Testis (tissue), 3 donors: Measurements from ENCODE around the gene TXLNB. TPM values are rescaled to one million over a fixed set of nuclear protein-coding genes. Genes with fewer than 3 reads are reported as not detected.
A peak's percentile ranks its signal among the peaks of the same experiment; 100 is the strongest.

Experiments used
- DNase-seq: peaks from one replicate; pipeline ENCODE4 v3.0.0-alpha.2; 2019
- H3K27ac ChIP-seq, 2 donors: fragments of 200-600 bp; sonication (generic); one replicate each; pipeline ENCODE4 v1.5.1; 2019
- H3K27me3 ChIP-seq: fragments of 200-600 bp; sonication (generic); one replicate; pipeline ENCODE4 v1.5.1; 2019
- H3K36me3 ChIP-seq: fragments of 200-600 bp; sonication (generic); one replicate; pipeline ENCODE4 v1.5.1; 2017; ENCODE audit warnings: low read depth; ENCODE audit errors: missing control alignments
- H3K4me1 ChIP-seq: fragments of 200-600 bp; sonication (generic); one replicate; pipeline ENCODE4 v1.5.1; 2019
- H3K4me3 ChIP-seq, 2 donors: fragments of 200-600 bp; sonication (generic); one replicate each; pipeline ENCODE4 v1.5.1; 2017 to 2019
- H3K9me3 ChIP-seq: fragments of 200-600 bp; sonication (generic); one replicate; pipeline ENCODE4 v1.5.1; 2017
- POLR2A ChIP-seq: fragments of 450-650 bp; IDR thresholded peaks from one replicate; pipeline ENCODE4 v1.6.1; 2017; ENCODE audit warnings: antibody characterized with exemption, mild to moderate bottlenecking, moderate library complexity
- WGBS, 2 donors: methylation state at CpG; one replicate each; pipeline ENCODE4 v1.1.5; 2018; 5-methylcytosine and 5-hydroxymethylcytosine counted together
- intact Hi-C: fragments of 100-400 bp; cut with DNase I; formaldehyde crosslinking; loops from one replicate; pipeline ENCODE4 v1.15.1; 2023; ENCODE audit warnings: low total_unique reads
- polyA plus RNA-seq: library from polyadenylated mRNA; stranded (reverse); fragments of 350-450 nt; fragmentation: Illumina TruSeq; extraction: RNeasy Lipid Tissue Mini Kit (QIAGEN cat#74804); gene quantifications from one replicate; pipeline ENCODE4 v1.2.3, GENCODE V29; 2014; ENCODE audit warnings: low read depth, low replicate concordance; ENCODE audit not compliant: insufficient read depth
- total RNA-seq, 2 donors: library from RNA; depleted of rRNA; stranded (reverse); fragments of >200 nt; gene quantifications; one replicate each; pipeline ENCODE4 v1.2.3, GENCODE V29; 2016
- TF ChIP-seq, protein P1 (sequence below), 3 experiments: fragments of 450-650 bp in 2 of 3; fragments of 200-600 bp in 1 of 3; sonication (generic) in 1 of 3; IDR thresholded peaks; one replicate each; pipeline ENCODE4 v1.5.1; 2016 to 2019; ENCODE audit warnings: antibody characterized with exemption in 3 of 3, mild to moderate bottlenecking in 2 of 3, moderate library complexity in 1 of 3

TXLNB gene
- total and polyA plus RNA-seq, 3 donors from 2014 or later, result 3.7 to 4.5 (median 4.1) TPM

DNA sequence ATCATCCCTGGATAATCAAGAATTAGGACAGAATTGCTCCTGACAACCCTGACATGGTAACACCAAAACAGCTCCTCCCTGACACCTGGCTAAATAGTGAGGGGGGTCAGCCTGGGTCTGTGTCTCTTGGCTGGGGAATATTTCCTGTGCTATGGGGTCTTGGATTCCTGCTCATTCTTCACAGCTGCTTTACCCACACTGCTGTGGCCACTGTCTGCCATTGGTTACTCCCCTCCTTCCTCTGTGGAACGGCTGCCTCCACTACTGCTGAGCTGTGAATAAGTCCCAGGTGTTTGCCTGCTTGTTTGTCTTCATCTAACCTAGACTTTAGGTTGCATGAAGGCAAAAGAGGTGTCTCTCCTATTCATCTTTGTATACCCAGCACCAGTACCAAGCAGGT, 33.9 kb upstream of the TXLNB start:
- no peak overlapping the region for H3K27ac ChIP-seq
- H3K4me3 ChIP-seq, result no peak overlapping the region
- H3K27me3 ChIP-seq, result no peaks in the 10 kb centered on the region
- no peaks in the 10 kb centered on the region for H3K4me1 ChIP-seq
- TF ChIP-seq POLR2A, result no peak
- TF ChIP-seq, protein P1, sequence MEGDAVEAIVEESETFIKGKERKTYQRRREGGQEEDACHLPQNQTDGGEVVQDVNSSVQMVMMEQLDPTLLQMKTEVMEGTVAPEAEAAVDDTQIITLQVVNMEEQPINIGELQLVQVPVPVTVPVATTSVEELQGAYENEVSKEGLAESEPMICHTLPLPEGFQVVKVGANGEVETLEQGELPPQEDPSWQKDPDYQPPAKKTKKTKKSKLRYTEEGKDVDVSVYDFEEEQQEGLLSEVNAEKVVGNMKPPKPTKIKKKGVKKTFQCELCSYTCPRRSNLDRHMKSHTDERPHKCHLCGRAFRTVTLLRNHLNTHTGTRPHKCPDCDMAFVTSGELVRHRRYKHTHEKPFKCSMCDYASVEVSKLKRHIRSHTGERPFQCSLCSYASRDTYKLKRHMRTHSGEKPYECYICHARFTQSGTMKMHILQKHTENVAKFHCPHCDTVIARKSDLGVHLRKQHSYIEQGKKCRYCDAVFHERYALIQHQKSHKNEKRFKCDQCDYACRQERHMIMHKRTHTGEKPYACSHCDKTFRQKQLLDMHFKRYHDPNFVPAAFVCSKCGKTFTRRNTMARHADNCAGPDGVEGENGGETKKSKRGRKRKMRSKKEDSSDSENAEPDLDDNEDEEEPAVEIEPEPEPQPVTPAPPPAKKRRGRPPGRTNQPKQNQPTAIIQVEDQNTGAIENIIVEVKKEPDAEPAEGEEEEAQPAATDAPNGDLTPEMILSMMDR (IDR thresholded peaks at IDR 0.05), result no peak
- no peaks in the 10 kb centered on the region for H3K36me3 ChIP-seq
- intact Hi-C loops, result no loop called here
- H3K9me3 ChIP-seq, result no peaks in the 10 kb centered on the region
- DNase-seq, result no peak
- 67 to 73% methylated on average over 1 of the region's 1 CpG for WGBS, 2 donors

DNA sequence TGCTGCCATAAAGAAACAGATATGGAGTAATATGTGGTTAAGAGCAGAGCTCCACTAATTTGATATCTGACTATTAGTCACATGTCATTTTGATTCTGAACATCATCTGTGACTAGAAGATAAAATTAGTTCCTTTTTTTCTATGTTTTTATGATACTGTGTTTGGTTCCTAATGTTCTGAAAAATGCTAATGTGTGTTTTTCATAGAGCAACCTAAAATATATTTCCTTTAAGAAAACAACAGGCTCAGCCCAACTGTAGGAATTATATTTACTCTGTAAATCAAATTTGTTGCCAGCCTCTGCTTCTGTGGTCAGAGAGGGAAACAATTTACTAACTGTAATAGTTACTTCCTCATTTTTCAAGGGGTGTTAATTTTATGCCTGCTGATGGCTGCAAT, 33.3 kb upstream of the TXLNB start:
- no peaks in the 10 kb centered on the region for H3K4me1 ChIP-seq
- no peak overlapping the region for H3K4me3 ChIP-seq
- H3K9me3 ChIP-seq, result no peaks in the 10 kb centered on the region
- TF ChIP-seq POLR2A, result no peak
- TF ChIP-seq, protein P1 (IDR thresholded peaks at IDR 0.05), result no peak
- no peak overlapping the region for H3K27ac ChIP-seq
- H3K36me3 ChIP-seq, result no peaks in the 10 kb centered on the region
- intact Hi-C loops, result no loop called here
- DNase-seq, result no peak
- no peaks in the 10 kb centered on the region for H3K27me3 ChIP-seq

DNA sequence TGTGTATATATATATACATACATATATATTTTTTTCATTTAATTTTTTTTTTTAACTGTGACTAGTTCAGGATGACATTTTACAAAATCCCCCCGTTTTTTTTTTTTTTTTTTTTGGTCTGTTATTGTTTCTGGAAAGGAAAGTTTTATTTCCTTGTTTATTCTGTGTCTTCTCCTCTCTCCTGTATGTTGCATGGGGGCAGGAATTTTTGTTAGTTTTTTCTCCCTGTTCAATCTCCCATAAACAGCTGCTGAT, 32.4 kb upstream of the TXLNB start:
- H3K36me3 ChIP-seq, result no peaks in the 10 kb centered on the region
- intact Hi-C loops, result no loop called here
- no peak for TF ChIP-seq POLR2A
- TF ChIP-seq, protein P1 (IDR thresholded peaks at IDR 0.05), result no peak
- WGBS, 2 donors, result 22 to 30% methylated on average over 1 of the region's 1 CpG
- H3K9me3 ChIP-seq, result no peaks in the 10 kb centered on the region
- no peak for DNase-seq
- peak overlapping the region in 1 of 2 donors; percentile 47 for H3K4me3 ChIP-seq
- no peaks in the 10 kb centered on the region for H3K4me1 ChIP-seq
- H3K27me3 ChIP-seq, result no peaks in the 10 kb centered on the region
- peak overlapping the region in 1 of 2 donors; percentile 18 for H3K27ac ChIP-seq

DNA sequence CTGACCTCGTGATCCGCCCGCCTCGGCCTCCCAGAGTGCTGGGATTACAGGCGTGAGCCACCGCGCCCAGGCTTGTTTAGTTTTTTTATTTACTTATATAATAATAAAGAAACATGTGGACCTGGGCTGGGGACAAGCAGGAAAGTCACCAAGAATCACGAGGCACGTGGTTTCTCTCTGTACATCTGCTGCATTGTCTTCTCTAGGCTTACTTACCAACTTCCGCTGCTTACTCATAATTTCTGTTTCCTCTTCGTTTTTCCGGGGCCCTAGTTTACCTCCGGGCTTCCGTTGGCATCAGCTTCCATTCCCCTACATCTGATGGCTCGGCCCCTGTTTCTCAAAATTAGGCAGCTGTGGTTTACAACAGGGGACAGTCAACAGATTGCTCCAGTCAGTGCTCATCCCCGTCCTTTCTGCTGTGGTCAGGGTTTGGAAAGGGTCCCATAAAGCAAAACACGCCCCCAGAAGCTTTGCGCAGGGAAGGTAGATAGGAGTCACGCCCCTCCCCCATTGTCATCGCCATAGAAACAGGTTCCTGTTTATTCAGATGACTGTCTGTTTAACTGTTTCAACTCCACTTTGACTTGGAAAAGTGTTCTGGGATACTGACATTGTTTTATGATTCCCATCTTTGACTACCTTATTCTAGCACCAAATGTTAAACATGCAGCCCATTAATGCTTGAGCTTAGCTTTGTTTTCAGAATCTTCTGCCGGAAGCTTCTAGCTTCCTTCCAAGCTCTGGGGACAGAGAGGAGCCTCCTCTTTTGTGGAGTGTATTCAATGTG, 31.9 kb upstream of the TXLNB start:
- Histone ChIP-seq H3K36me3 (no peaks in the 10 kb centered on the region), H3K4me1 (no peaks in the 10 kb centered on the region), H3K4me3 (peak overlapping the region; percentile 6 to 47), H3K27ac (peak overlapping the region in 1 of 2 donors; percentile 18), H3K27me3 (no peaks in the 10 kb centered on the region), H3K9me3 (no peaks in the 10 kb centered on the region)
- TF ChIP-seq POLR2A, result no peak
- peak; percentile 78 for DNase-seq
- intact Hi-C loops, result no loop called here
- 40 to 41% methylated on average over 21 of the region's 21 CpGs for WGBS, 2 donors

DNA sequence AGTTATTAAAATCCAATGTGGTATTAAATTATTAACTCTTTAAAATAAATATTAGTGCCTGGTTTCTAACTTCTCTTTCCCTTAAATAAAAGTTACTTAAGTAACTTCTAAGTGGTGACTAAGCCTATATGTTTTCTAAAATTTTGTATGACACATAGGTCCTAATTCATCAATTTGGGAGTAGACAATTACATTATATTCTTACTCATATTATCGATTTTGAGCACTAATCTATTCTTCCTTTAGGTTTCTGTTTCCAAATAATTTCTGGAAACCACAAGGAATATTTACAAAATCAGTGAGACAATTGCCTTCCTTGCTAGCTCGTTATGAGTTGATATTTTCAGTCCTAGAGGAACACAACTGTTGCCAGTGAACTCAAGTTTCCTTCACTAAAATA, 28.3 kb upstream of the TXLNB start:
- Histone ChIP-seq H3K4me3 (no peak overlapping the region), H3K27me3 (no peaks in the 10 kb centered on the region), H3K9me3 (no peaks in the 10 kb centered on the region), H3K36me3 (no peaks in the 10 kb centered on the region), H3K27ac (no peak overlapping the region), H3K4me1 (no peaks in the 10 kb centered on the region)
- DNase-seq, result no peak
- 65% methylated on average over 2 of the region's 2 CpGs for WGBS, 2 donors
- TF ChIP-seq POLR2A, result no peak
- TF ChIP-seq, protein P1 (IDR thresholded peaks at IDR 0.05), result no peak
- intact Hi-C loops, result no loop called here
